B cell (primary cell): ENCODE measurements around the gene CLEC18C.
"Not testable (repeated sequence)": the region's sequence is repeated elsewhere in the genome, so short reads cannot be mapped to it uniquely, and the experiment has no call there.

Experiments
- CTCF ChIP-seq: fragments of 200-600 bp; IDR thresholded peaks from one replicate; pipeline ENCODE4 v1.8.0; 2022; ENCODE audit warnings: antibody characterized with exemption, mild to moderate bottlenecking
- EZH2 ChIP-seq: IDR thresholded peaks from 2 replicates; pipeline ENCODE4 v1.6.1; 2012; ENCODE audit warnings: borderline replicate concordance, low read depth, mild to moderate bottlenecking, moderate library complexity, low read length; ENCODE audit not compliant: insufficient read depth, poor library complexity, severe bottlenecking

- not testable (repeated sequence) for TF ChIP-seq CTCF, EZH2
Observed at GRCh38 chr16:70226024-70226423, 52.4 kb downstream of the CLEC18C start.
